ENCODE measurements around the gene CNOT1.

CNOT1 gene

DNA sequence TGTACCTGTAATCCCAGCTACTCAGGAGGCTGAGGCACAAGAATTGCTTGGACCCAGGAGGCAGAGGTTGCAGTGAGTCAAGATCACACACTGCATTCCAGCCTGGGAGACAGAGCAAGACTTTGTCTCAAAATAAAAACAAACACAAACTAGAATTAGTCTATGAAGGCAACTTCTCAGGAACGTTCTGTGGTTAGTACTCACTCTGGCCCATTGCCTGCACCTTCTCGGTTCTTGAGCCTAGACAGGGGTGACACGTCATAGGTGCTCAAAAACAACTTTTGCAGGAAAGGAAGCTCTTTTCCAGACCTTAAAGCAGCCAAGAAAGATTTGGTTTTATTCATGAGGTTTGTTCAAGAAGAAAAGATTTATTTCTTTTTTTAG lies 22.3 kb upstream of the CNOT1 start:
- H2AFZ ChIP-seq (ENCODE audit: low read length): no peak overlapping the region
- no peaks in the 10 kb centered on the region for H3F3A ChIP-seq (ENCODE audit: insufficient read depth, low read length)
- H3K36me3 ChIP-seq (replicated peaks; ENCODE audit: insufficient read depth, low read length): no peaks in the 10 kb centered on the region
- TF ChIP-seq, protein P1, sequence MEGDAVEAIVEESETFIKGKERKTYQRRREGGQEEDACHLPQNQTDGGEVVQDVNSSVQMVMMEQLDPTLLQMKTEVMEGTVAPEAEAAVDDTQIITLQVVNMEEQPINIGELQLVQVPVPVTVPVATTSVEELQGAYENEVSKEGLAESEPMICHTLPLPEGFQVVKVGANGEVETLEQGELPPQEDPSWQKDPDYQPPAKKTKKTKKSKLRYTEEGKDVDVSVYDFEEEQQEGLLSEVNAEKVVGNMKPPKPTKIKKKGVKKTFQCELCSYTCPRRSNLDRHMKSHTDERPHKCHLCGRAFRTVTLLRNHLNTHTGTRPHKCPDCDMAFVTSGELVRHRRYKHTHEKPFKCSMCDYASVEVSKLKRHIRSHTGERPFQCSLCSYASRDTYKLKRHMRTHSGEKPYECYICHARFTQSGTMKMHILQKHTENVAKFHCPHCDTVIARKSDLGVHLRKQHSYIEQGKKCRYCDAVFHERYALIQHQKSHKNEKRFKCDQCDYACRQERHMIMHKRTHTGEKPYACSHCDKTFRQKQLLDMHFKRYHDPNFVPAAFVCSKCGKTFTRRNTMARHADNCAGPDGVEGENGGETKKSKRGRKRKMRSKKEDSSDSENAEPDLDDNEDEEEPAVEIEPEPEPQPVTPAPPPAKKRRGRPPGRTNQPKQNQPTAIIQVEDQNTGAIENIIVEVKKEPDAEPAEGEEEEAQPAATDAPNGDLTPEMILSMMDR (IDR thresholded peaks at IDR 0.05; ENCODE audit: low read length): no peak
- no peaks in the 10 kb centered on the region for H3K27me3 ChIP-seq (replicated peaks; ENCODE audit: insufficient read depth, low read length)
- H3K4me1 ChIP-seq (ENCODE audit: low read length): no peaks in the 10 kb centered on the region
- no peak overlapping the region for H3K9ac ChIP-seq (ENCODE audit: low read length)
- no peak for DNase-seq
- no peaks in the 10 kb centered on the region for H3K79me2 ChIP-seq (ENCODE audit: low read length)
- H3K4me3 ChIP-seq (ENCODE audit: low read length): no peak overlapping the region
- H3K9me3 ChIP-seq (replicated peaks; ENCODE audit: insufficient read depth, low read length): no peaks in the 10 kb centered on the region
- no peaks in the 10 kb centered on the region for H4K20me1 ChIP-seq (ENCODE audit: insufficient read depth, low read length)
- no peak overlapping the region for H3K4me2 ChIP-seq (ENCODE audit: low read depth, low read length)
- no peaks in the 10 kb centered on the region for H3K9me2 ChIP-seq (replicated peaks; ENCODE audit: insufficient read depth, low read length)
- H3K27ac ChIP-seq (ENCODE audit: low read length): no peak overlapping the region

DNA sequence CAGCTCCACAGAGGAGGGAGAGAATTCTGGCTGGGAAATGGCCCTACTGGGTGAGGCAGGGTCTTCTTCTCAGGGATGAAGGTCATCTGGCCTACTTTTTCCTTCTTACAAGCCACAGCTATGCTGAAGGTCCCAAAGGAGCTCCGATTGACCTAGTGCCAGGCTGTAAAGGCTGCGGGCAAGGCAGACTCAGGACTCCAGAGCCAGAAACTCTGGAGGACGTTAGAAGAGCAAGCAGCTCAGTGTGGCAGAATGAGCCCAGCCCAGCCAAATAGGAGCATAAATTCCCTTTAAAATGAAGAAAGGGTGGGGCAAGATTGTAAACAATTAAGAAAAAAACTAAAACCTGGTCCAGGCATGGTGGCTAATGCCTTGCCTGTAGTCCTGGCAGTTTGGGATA lies 20.1 kb upstream of the CNOT1 start:
- no peaks in the 10 kb centered on the region for H4K20me1 ChIP-seq (ENCODE audit: insufficient read depth, low read length)
- H3F3A ChIP-seq (ENCODE audit: insufficient read depth, low read length): no peaks in the 10 kb centered on the region
- no peak for TF ChIP-seq EZH2 (optimal IDR thresholded peaks at IDR 0.05; ENCODE audit: low read depth, low read length)
- TF ChIP-seq, protein P1 (IDR thresholded peaks at IDR 0.05; ENCODE audit: low read length): no peak
- TF ChIP-seq EZH2phosphoT487 (IDR thresholded peaks at IDR 0.05; ENCODE audit: low read length): no peak
- no peak overlapping the region for H3K9ac ChIP-seq (ENCODE audit: low read length)
- H3K9me3 ChIP-seq (replicated peaks; ENCODE audit: insufficient read depth, low read length): no peaks in the 10 kb centered on the region
- no peaks in the 10 kb centered on the region for H3K36me3 ChIP-seq (replicated peaks; ENCODE audit: insufficient read depth, low read length)
- DNase-seq: no peak
- H3K4me1 ChIP-seq (ENCODE audit: low read length): no peaks in the 10 kb centered on the region
- no peak overlapping the region for H3K27ac ChIP-seq (ENCODE audit: low read length)
- no peaks in the 10 kb centered on the region for H3K27me3 ChIP-seq (replicated peaks; ENCODE audit: insufficient read depth, low read length)
- H3K79me2 ChIP-seq (ENCODE audit: low read length): no peaks in the 10 kb centered on the region
- no peak overlapping the region for H3K4me2 ChIP-seq (ENCODE audit: low read depth, low read length)
- no peaks in the 10 kb centered on the region for H3K9me2 ChIP-seq (replicated peaks; ENCODE audit: insufficient read depth, low read length)
- H3K4me3 ChIP-seq (ENCODE audit: low read length): no peak overlapping the region
- no peak overlapping the region for H2AFZ ChIP-seq (ENCODE audit: low read length)

DNA sequence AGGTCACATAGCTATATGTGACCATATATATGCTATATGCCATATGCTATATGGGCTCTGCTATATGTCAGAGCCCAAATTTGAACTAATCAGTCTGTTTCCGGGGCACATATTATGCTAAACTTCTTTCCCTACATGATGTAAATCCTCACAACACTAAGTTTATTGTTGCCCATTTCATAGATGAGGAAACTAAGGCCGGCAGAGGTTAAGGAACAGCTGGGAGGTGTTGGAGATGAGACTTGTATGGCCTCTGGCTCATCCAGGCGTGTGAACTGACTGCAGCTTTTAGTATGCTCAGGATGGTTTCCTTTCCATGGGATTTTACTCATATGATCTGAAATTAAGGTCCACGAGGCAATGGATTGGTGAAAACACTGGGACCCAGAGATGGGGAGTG lies 17.5 kb upstream of the CNOT1 start:
- no peak for DNase-seq
- H3K9me3 ChIP-seq (replicated peaks; ENCODE audit: insufficient read depth, low read length): no peaks in the 10 kb centered on the region
- no peaks in the 10 kb centered on the region for H3K4me1 ChIP-seq (ENCODE audit: low read length)
- H3K9ac ChIP-seq (ENCODE audit: low read length): no peak overlapping the region
- H3K4me2 ChIP-seq (ENCODE audit: low read depth, low read length): no peak overlapping the region
- no peaks in the 10 kb centered on the region for H3K9me2 ChIP-seq (replicated peaks; ENCODE audit: insufficient read depth, low read length)
- H3K4me3 ChIP-seq (ENCODE audit: low read length): no peak overlapping the region
- H4K20me1 ChIP-seq (ENCODE audit: insufficient read depth, low read length): no peaks in the 10 kb centered on the region
- no peak overlapping the region for H3K27ac ChIP-seq (ENCODE audit: low read length)
- H3F3A ChIP-seq (ENCODE audit: insufficient read depth, low read length): no peaks in the 10 kb centered on the region
- no peak for TF ChIP-seq EZH2 (optimal IDR thresholded peaks at IDR 0.05; ENCODE audit: low read depth, low read length)
- TF ChIP-seq, protein P1 (IDR thresholded peaks at IDR 0.05; ENCODE audit: low read length): no peak
- TF ChIP-seq EZH2phosphoT487 (IDR thresholded peaks at IDR 0.05; ENCODE audit: low read length): no peak
- H3K27me3 ChIP-seq (replicated peaks; ENCODE audit: insufficient read depth, low read length): no peaks in the 10 kb centered on the region
- no peaks in the 10 kb centered on the region for H3K79me2 ChIP-seq (ENCODE audit: low read length)
- H3K36me3 ChIP-seq (replicated peaks; ENCODE audit: insufficient read depth, low read length): no peaks in the 10 kb centered on the region
- no peak overlapping the region for H2AFZ ChIP-seq (ENCODE audit: low read length)

Data from MM.1S (cell line).